ENCODE measurements around the gene RANGAP1.

RANGAP1 gene

DNA sequence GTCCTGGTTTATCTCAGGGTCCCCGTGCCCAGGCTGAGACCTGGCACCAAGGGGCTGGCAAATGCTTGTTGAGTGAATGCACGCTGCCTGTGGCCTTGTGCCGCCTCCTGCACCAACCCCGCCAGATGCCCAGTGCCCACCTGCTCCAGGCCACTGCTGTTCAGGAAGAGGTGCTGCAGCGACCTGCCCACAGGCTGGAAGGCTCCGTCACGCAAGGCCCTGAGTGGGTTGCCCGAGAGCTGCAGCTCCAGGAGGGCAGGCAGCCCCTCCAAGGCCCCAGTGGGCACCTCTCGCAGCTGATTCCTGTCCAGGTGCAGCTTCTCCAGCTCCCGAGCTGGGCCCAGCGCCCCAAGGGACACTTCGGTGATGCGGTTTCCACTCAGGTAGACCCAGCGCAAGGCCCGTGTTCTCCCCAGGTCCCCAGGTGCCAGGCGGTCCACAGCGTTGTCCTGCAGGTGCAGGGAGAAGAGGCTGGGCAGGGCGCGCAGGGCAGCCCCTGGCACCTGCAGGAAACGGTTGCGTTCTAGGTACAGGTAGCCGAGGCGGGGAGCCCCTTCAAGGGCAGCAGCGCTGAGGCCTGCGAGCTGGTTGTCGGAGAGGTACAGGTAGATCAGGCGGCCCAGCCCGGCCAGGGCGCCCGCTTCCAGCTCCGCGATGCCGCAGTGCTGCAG is 48.8 kb downstream of the RANGAP1 start:
- no peak for DNase-seq (ENCODE audit: low read depth)

DNA sequence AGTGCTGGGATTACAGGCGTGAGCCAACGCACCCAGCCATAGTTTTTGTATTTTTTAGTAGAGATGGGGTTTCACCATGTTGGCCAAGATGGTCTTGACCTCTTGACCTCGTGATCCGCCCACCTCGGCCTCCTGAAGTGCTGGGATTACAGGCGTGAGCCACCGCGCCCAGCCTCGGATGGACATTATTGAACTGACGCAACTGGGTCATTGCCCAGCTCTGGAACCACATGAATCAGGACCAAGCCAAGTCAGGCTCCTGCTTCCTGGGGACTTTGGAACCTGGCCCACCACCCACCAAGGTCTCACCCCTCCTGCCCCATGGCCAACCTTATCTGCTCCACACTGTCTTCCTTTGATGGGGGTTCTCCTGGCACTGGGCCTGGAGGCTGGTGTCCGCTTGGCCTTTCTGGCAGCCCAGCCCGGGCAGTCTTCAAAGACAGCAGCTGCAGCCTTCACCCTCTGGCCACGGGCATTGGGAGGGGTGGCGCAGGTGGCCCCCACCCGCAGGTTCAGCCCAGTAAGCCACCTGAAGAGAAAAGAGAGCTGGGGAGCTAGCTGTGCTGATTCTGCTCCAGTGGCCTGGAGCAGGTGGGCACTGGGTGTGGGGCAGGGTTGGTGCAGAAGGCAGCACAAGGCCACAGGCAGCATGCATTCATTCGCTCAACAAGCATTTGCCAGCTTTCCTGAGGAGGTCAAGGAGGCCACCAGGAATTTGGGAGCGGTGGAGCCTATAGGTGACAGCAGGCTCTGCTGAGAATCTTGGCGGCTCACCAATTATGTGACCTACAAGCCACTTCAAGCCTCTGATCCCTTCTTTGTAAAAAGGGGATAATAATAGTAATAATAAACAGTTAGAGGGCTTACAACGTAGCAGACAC is 50.9 kb downstream of the RANGAP1 start:
- DNase-seq (ENCODE audit: low read depth) = no peak

DNA sequence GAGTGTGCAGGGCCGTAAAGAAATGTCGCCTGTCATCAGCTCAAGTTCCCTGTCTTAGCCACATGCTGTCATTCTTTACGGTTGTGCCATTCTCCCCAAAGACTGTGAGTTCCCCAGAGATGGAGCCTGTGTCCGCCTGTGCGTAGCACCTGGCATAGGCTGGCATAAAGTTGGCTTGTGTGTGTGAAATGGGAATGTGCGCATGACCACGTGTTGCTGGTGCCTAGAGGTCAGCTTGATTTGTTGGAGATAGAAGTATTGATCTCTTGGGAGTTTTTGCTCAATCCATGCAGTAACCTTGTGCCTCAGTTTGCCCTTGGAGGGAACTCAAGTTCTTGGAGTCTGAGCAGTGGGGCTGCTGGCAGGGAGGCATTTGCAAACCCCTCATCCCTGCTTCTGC is 54.6 kb downstream of the RANGAP1 start:
- DNase-seq (ENCODE audit: low read depth) = no peak

DNA sequence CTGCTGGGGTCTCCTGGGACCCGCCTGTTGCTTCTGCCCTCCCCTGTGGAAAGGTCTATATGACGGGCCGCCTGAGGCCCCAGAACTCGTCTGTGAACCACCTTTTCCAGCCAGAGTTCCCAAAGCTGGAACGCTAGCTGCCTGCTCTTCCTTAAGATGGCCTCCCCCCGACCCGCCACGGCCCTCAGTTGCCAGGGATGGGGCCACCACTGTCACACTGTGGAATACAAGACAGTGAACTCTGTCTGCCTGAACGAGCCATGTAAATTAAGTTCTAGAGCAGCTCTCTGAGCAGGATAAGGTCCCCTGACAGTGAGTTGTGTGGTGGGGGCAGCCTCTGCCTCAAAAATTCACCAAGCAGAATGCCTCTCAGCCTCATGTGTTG is 55.6 kb downstream of the RANGAP1 start:
- DNase-seq (ENCODE audit: low read depth) = no peak

DNA sequence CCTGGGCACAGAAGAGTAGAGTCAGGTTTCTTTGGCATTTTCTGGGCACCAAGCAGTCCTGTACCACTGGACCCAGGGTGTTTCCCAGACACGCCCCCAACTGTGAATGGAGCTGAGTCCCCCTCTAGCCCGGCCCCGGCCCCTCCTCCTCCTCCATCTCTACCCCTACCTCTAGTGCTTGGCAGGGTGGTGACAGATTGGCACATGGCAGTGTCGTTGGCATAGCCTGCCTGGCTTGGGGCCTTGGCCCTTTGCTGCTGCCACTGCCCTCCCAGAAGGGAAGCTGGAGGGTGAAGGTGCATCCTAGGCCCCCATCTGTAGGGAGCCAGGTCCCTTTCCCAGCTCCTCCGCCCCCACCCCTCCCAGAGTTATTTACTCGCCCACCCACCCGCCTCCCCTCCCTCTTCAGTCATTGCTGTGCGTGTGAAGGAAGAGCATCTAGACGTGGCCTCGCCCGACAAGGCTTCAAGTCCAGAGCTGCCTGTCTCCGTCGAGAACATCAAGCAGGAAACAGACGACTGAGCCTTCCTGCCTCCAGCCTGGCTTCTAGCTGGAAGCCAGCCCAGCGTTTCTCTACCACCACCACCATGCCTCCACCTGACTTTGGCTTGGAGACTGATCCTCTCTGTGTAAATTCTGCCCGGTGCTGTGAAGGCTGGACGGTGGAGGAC is 56.1 kb downstream of the RANGAP1 start:
- no peak for DNase-seq (ENCODE audit: low read depth)

DNA sequence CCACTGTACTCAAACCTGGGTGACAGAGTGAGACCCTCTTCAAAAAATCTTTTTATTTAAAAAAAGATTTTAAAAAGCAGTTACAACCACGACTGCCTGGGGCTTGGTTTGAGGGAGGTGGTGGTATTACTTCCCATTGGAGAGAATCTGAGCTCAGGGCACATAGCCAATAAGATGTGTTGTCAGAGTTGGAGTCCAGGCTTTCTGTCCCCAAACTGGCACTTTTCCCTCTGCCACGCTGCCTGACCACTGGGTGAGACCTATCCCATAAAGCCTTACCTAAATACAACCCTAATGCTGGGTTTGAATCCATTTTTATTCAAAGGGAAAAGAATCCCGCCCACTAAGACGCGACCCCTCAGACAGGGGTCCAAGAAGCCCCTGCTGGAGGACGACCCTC is 56.8 kb downstream of the RANGAP1 start:
- DNase-seq (ENCODE audit: low read depth) = no peak

DNA sequence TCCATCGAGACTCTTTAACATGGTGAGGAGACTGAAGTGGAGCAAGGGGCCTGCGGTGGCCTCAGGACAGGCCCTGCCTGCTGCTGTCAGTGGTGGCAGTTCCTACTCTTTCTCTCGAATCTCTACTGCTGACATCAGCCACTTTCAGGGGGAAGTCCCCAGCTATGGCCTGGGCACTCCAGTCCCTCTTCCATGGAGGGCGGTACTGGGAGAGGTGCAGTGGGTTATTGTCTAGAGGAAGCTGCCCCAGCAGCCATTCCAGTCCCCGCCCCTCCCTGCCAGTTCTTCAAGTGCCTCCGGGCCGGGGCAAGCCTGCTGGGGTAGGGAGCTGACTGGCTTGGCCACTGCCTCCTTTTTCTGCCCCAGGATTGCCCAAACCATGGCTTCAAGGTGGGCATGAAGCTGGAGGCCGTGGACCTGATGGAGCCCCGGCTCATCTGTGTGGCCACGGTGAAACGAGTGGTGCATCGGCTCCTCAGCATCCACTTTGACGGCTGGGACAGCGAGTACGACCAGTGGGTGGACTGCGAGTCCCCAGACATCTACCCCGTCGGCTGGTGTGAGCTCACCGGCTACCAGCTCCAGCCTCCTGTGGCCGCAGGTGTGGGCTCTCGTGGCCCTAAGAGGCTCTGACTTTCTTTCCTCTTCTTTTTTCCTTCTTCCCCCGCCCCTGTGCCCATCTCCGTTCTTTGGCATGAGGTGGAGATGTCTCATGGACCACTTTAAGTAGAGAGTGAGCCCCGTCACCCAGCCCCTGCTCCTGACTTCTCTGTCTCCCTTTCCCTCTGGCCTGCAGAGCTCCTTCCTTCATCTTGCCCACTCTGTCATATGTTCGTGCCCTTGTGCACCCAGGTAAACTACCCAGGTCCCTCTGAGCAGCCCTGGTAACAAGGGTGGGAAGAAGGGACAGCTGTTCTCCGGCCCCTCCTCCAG is 59.0 kb downstream of the RANGAP1 start:
- DNase-seq (ENCODE audit: low read depth) = no peak

DNA sequence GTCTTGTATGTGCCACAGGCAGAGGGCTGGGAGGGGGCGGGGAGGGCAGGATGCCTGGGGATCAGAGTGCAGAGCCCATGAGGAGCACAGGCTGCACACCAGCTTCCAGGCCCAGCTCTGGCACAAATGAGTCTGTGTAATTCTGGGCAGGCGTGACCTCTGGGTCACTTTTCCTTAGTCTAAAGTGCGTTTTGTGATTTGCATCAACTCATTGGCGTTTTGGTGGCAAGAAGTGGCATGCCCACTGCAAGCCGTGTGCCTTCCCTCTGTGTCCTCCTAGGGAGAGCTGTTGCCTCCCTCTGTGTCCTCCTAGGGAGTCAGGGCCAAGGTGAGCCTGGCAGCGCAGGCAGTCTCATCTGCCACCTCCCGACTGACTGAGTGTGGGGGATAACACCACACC is 62.5 kb downstream of the RANGAP1 start:
- DNase-seq (ENCODE audit: low read depth) = no peak

DNA sequence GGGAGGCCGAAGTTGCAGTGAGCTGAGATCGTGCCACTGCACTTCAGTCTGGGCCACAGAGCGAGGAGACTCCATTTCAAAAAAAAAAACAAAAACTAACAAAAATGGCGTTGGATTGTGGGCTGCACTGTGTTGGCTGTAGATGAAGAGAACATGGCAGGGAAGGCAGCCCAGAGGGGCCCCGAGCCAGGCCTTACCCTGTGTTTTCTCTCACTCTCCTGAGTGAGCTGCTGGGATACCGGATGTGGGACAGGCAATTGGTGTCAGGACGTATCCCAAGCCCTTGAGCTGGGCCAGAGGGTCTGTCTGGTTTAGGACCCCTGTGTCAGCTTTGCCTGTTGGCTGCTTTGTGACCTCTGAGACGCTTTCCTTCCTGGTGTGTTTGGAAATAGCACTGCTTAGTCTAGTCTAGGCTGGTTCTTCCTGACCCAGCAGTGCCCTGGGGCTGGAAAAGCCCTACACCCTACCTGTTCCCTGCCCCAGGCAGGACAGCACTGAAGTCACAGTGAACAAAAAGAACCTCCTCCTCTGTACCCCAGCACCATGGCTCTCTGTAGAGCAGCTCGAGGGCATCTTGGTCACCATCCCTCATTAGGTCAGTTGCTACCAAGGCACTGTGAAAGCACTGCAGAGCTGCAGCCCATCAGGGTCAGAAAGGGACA is 63.0 kb downstream of the RANGAP1 start:
- DNase-seq (ENCODE audit: low read depth) = no peak

DNA sequence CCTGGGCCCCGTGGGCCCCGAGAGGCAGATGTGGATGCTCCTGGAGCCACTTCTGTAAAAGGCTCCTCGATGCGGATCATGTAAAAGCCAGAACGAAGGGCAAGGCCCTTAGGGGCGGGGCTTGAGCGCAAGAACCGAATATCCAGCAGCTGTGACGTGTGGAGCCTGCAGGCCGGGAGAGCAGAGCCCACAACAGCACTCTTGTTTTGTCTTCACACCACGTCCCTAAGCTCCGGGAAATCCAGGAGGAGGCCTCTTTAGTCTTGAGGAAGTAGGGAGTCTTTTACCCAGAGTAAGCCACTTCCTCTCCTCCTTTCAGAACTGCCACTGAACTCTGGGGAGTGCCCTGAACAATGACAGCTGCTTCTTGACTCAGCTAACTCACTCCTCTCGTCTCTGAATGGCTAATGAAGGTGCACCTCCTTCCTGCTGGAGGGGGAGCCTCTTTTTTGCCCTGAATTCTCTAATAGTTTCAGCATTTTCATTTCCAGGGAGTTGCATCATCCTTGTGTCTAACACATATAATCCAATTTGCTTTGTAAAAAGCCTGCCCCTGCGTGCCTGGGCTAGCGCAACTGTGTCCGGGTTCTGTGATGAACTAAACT is 68.3 kb downstream of the RANGAP1 start:
- no peak for DNase-seq (ENCODE audit: low read depth)

DNA sequence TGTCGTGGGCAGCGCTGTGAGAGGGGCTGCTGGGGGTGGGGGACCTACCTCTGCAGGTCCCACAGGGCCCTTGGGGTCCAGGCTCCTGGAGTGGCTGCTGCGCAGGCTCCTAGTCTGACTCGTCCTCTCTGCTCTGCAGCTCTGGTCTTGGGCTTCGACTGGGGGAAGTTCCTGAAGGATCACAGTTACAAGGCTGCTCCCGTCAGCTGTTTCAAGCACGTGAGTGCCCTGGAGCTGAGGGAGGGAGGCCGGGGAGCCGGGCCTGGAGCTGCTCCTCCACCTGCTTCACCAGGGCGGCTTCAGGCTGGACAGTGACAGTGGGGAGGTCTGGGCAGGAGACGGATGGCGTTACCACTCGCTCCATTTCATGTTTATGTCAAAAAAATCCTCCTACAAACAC is 69.0 kb downstream of the RANGAP1 start:
- no peak for DNase-seq (ENCODE audit: low read depth)

DNA sequence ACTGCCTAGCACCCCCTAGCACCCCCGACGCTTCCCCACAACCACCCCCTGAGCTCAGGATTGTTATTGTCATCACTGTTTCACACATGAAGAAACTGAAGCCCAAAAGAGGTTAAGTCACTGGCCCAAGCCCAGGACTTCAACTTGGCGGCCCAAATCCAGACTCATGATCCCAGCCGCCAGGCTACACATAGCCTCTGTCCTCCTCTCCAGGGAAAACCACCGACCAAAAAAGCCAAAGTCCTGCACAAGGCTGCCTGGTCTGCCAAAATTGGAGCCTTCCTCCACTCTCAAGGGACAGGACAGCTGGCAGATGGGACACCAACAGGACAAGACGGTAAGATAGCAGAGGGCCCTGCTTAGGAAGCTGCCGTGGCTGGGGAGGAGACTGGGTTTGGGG is 70.1 kb downstream of the RANGAP1 start:
- DNase-seq (ENCODE audit: low read depth) = no peak

DNA sequence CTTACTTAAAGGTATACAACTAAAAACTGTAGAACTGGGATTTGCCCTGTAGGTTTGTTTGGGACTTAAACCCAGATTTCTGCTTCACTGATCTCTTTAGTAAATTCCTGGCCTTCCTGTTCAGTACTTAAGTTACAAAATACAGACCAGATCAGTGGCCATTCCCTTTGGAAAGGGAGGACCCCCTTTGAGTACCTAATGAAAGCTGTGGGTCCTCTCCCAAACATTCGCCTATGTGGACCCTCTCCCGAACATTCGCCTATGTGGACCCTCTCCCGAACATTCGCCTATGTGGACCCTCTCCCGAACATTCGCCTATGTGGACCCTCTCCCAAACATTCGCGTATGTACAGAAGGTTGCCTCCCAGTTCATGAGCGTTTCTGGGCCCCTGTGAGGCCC is 70.6 kb downstream of the RANGAP1 start:
- DNase-seq (ENCODE audit: low read depth) = no peak

DNA sequence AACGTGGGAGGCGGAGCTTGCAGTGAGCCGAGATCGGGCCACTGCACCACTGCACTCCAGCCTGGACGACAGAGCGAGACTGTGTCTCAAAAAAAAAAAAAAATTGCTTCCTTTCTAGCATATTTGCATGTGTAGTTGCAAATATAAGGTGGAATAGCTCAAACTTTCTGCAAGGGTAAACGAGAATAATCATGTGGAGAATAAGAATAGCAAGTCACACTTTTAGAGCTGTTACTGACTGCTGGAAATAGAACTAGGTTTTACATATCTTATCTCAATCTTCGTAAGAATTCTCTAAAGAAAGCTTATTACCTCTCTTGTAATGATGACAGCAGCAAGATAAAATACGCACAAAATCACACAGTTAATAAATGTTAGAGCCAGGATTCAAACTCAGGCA is 79.3 kb downstream of the RANGAP1 start:
- DNase-seq (ENCODE audit: low read depth) = no peak

DNA sequence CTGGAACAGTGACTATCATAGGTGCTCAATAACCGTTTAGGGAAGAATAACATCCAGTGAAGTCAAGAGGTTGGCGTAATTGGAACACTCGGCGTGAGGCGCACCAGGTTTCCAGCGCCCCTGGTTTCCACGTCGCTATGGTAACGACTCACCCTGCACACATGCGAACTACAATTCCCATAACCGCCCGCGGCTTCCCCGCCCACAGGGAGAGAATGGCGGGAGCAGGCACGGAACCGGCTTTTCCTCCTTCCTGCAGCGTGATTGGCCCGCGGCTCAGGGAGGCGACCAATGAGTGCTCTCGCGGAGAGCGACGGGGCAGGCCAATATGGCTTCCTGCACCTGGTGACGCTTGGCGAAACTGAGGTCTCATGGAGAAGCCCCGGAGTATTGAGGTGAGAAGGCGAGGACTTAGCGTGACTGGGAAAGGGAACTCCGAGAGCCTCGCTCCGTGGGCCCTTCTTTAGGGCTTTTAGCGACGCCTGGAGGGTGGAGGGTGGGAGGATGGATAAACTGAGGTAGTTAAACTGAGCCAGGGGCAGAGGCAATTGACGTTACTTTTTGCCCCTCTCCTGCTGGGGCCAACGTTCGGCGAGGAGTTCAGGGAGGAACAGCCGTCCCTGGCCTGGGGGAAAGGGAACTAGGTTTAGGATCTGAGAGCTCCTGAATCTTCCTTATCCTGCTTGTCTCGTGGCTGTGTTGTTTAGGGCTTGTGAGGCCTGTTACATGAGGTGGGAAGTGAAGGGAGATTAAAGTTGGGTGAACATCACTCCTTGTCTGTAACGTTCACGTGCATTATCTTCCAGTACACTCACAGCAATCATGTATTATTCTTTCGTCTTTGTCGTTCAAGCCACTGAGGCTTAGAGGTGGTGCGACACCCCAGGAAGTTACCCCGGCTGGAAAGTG is 80.7 kb downstream of the RANGAP1 start, which contains the start of gene L3MBTL2:
Gene L3MBTL2, plus strand, starts transcription at position 321 of the 909 bp plus-strand sequence. Its CDS starts 51 bp downstream, at position 372.
- peak; percentile 99 for DNase-seq (ENCODE audit: low read depth)

DNA sequence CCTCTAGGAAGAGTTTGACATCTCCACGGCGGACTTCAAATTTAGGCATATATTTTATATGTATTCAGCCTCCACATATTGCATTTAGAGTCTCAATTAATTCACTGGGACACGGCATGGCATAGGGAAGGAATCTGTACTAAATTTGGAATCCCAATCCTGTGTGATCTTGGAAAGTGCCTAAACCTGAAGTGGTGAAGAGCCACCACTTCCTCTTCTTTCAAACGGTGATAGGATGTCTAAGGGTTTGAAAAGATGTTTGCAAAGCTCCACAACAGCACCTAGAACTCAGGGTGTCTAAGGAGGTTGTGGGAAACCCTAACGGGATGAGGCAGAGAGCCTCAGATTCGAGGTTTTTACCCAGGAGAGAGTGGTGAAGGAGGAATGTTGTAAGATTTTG is 81.9 kb downstream of the RANGAP1 start:
- DNase-seq (ENCODE audit: low read depth) = no peak

DNA sequence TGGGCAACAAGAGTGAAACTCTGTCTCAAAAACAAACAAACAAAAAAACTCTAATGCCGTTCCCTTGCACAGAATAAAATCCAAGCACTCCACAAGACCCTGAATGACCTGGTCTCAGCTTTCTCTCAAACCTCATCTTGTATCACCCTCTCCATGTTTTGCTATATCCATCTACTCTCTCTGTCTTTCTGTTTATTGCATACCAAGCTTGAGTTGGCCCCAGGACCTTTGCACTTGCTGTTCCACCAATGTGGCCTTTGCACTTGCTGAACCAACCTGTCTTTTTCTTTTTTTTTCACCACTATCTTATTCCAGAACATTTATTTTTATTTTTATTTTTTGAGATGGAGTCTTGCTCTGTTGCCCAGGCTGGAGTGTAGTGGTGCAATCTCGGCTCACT is 82.9 kb downstream of the RANGAP1 start:
- DNase-seq (ENCODE audit: low read depth) = no peak

DNA sequence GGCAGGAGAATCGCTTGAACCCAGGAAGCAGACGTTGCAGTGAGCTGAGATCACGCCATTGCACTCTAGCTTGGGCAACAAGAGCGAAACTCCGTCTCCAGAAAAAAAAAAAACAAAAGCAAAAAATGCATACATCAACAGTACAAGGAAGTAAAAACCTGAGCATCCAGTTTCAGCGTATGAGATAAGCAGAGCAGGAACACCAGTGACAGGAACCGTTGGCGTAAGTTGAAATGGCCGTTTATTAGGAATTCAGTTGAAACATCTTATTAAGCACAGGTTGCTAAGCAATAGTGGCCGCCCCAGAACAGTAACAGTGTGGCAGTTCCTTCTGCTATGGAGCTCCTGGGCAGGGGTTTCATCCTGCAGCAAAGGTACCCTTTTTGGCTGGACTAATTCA is 84.8 kb downstream of the RANGAP1 start:
- no peak for DNase-seq (ENCODE audit: low read depth)

DNA sequence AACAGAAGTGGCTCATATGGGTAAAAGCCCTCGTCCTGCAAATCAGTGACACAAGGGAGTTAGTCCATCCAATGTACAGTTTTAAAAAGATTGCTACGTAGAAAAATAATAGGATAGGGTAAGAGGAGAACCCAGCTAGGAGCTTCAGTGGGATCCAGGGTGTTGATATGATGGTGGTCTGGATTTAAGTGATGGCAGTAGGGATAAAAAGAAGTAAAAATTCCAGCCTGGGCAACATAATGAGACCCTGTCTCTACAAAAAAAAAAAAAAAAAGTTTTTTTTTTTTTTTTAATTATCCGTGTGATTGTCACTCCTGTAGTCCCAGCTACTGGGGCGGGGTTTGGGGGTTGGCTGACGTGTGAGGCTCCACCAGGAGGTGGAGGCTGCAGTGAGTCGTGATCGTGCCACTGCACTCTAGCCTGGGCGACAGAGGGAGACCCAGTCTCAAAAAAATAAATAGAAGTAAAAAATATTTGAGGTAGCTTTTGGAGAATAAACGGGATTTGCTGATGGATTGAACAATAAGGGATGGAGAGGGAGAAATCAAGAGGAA is 87.9 kb downstream of the RANGAP1 start:
- DNase-seq (ENCODE audit: low read depth) = no peak

All from stimulated activated CD8-positive, alpha-beta memory T cell treated with anti-CD3 and anti-CD28 coated beads, Interleukin-15, amount 100 ng/mL, for 1 hour (primary cell).